NCI-H82 treated with DMSO at 0.1 percent for 48 hours (cell line): ENCODE results near the gene GDPD5.

ENCODE experiments used
- DNase-seq: peaks from one replicate; lab custom pipeline; 2025; ENCODE audit not compliant: unreplicated experiment; lab: John Stamatoyannopoulos, UW

GDPD5 gene

GRCh38 chr11:75450236-75450635, 75.5 kb downstream of the GDPD5 start:
- no peak for DNase-seq

- DNase-seq, result no peak
These were observed 76.0 kb downstream of the GDPD5 start for GRCh38 chr11:75449776-75450175.

GRCh38 chr11:75449271-75449670, 76.5 kb downstream of the GDPD5 start:
- DNase-seq, result no peak

GRCh38 chr11:75447415-75447814, 78.3 kb downstream of the GDPD5 start:
- no peak for DNase-seq

GRCh38 chr11:75445315-75445953, 80.3 kb downstream of the GDPD5 start:
- DNase-seq, result no peak

GRCh38 chr11:75443043-75443442, 82.7 kb downstream of the GDPD5 start:
- DNase-seq, result no peak

- DNase-seq, result no peak
These were observed 83.4 kb downstream of the GDPD5 start for GRCh38 chr11:75442161-75442885.

GRCh38 chr11:75441804-75442132, 84.0 kb downstream of the GDPD5 start:
- DNase-seq, result no peak

GRCh38 chr11:75440960-75441803, 84.6 kb downstream of the GDPD5 start:
- no peak for DNase-seq

GRCh38 chr11:75439495-75440120, 86.1 kb downstream of the GDPD5 start:
- DNase-seq, result no peak

- no peak for DNase-seq
These were observed 86.7 kb downstream of the GDPD5 start for GRCh38 chr11:75439026-75439425.

GRCh38 chr11:75437966-75438659, 87.6 kb downstream of the GDPD5 start:
- no peak for DNase-seq

GRCh38 chr11:75436806-75437205, 88.9 kb downstream of the GDPD5 start:
- no peak for DNase-seq

GRCh38 chr11:75435571-75435925, 90.2 kb downstream of the GDPD5 start:
- DNase-seq, result no peak

GRCh38 chr11:75434886-75435570, 90.7 kb downstream of the GDPD5 start:
- DNase-seq, result no peak

GRCh38 chr11:75434051-75434450, 91.7 kb downstream of the GDPD5 start:
- no peak for DNase-seq

GRCh38 chr11:75433443-75433842, 92.3 kb downstream of the GDPD5 start:
- no peak for DNase-seq

GRCh38 chr11:75432911-75433321, 92.8 kb downstream of the GDPD5 start, which contains the start of gene KLHL35:
TSS of gene KLHL35 (minus strand) at chr11:75433203. CDS start at chr11:75430629, 2,574 bp downstream.
- no peak for DNase-seq

- DNase-seq, result no peak
These were observed 93.9 kb downstream of the GDPD5 start for GRCh38 chr11:75431533-75432525.
